ENCODE data around the gene PCNX1. TPM values are rescaled to one million over a fixed set of nuclear protein-coding genes. Genes with fewer than 3 reads are reported as not detected.

Gene PCNX1
- total RNA-seq, 3 donors from 2014 or later, result 26.4 to 30.8 (median 28.3) TPM

GRCh38 chr14:70982200-70982599 is 74.9 kb downstream of the PCNX1 start:
- Mint-ChIP-seq H3K36me3 (ENCODE audit: insufficient read depth) (peaks cover 17% of the 10 kb centered on the region), H3K4me3 (peak overlapping the region; percentile 46), H3K27me3 (ENCODE audit: low read depth) (no peaks in the 10 kb centered on the region), H3K4me1 (ENCODE audit: low read depth) (peaks cover 59% of the 10 kb centered on the region), H3K9me3 (no peaks in the 10 kb centered on the region)
- DNase-seq (no peak), ATAC-seq (no peak)

- Mint-ChIP-seq H3K9me3 (no peaks in the 10 kb centered on the region), H3K27me3 (ENCODE audit: low read depth) (no peaks in the 10 kb centered on the region), H3K36me3 (ENCODE audit: insufficient read depth) (peaks cover 10% of the 10 kb centered on the region), H3K4me3 (no peak overlapping the region), H3K4me1 (ENCODE audit: low read depth) (peaks cover 47% of the 10 kb centered on the region)
- no peak for ATAC-seq
- no peak for DNase-seq
These were observed 79.8 kb downstream of the PCNX1 start for GRCh38 chr14:70987041-70987440.

GRCh38 chr14:70988452-70988851 is 81.2 kb downstream of the PCNX1 start:
- H3K9me3 Mint-ChIP-seq, result no peaks in the 10 kb centered on the region
- no peaks in the 10 kb centered on the region for H3K27me3 Mint-ChIP-seq (ENCODE audit: low read depth)
- peak overlapping the region; percentile 67 for H3K4me3 Mint-ChIP-seq
- H3K4me1 Mint-ChIP-seq (ENCODE audit: low read depth), result peaks cover 37% of the 10 kb centered on the region
- peak; percentile 66 to 77 for ATAC-seq
- DNase-seq, result no peak
- peaks cover 10% of the 10 kb centered on the region for H3K36me3 Mint-ChIP-seq (ENCODE audit: insufficient read depth)

GRCh38 chr14:70993931-70994330 is 86.7 kb downstream of the PCNX1 start:
- Mint-ChIP-seq H3K9me3 (no peaks in the 10 kb centered on the region), H3K4me3 (no peak overlapping the region), H3K4me1 (ENCODE audit: low read depth) (peaks cover 46% of the 10 kb centered on the region), H3K36me3 (ENCODE audit: insufficient read depth) (peaks cover 15% of the 10 kb centered on the region), H3K27me3 (ENCODE audit: low read depth) (no peaks in the 10 kb centered on the region)
- DNase-seq (no peak), ATAC-seq (no peak)

GRCh38 chr14:70995211-70995610 is 88.0 kb downstream of the PCNX1 start:
- no peak overlapping the region for H3K4me3 Mint-ChIP-seq
- no peaks in the 10 kb centered on the region for H3K9me3 Mint-ChIP-seq
- DNase-seq (no peak), ATAC-seq (no peak)
- H3K4me1 Mint-ChIP-seq (ENCODE audit: low read depth), result peaks cover 52% of the 10 kb centered on the region
- H3K27me3 Mint-ChIP-seq (ENCODE audit: low read depth), result no peaks in the 10 kb centered on the region
- H3K36me3 Mint-ChIP-seq (ENCODE audit: insufficient read depth), result peaks cover 12% of the 10 kb centered on the region

- H3K9me3 Mint-ChIP-seq, result no peaks in the 10 kb centered on the region
- peaks cover 11% of the 10 kb centered on the region for H3K36me3 Mint-ChIP-seq (ENCODE audit: insufficient read depth)
- peaks cover 55% of the 10 kb centered on the region for H3K4me1 Mint-ChIP-seq (ENCODE audit: low read depth)
- H3K27me3 Mint-ChIP-seq (ENCODE audit: low read depth), result no peaks in the 10 kb centered on the region
- no peak for ATAC-seq
- no peak for DNase-seq
- no peak overlapping the region for H3K4me3 Mint-ChIP-seq
These were observed 88.4 kb downstream of the PCNX1 start for GRCh38 chr14:70995671-70996070.

- Mint-ChIP-seq H3K9me3 (no peaks in the 10 kb centered on the region), H3K36me3 (ENCODE audit: insufficient read depth) (peaks cover 25% of the 10 kb centered on the region), H3K27me3 (ENCODE audit: low read depth) (no peaks in the 10 kb centered on the region), H3K4me3 (peak overlapping the region; percentile 4), H3K4me1 (ENCODE audit: low read depth) (peaks cover 76% of the 10 kb centered on the region)
- ATAC-seq (peak; percentile 70 to 72), DNase-seq (no peak)
These were observed 91.9 kb downstream of the PCNX1 start for GRCh38 chr14:70999117-70999516.

GRCh38 chr14:71000091-71000490 is 92.8 kb downstream of the PCNX1 start:
- Mint-ChIP-seq H3K9me3 (no peaks in the 10 kb centered on the region), H3K4me1 (ENCODE audit: low read depth) (peaks cover 84% of the 10 kb centered on the region), H3K36me3 (ENCODE audit: insufficient read depth) (peaks cover 27% of the 10 kb centered on the region), H3K4me3 (peak overlapping the region; percentile 4), H3K27me3 (ENCODE audit: low read depth) (no peaks in the 10 kb centered on the region)
- ATAC-seq (no peak), DNase-seq (no peak)

GRCh38 chr14:71001742-71002141 is 94.5 kb downstream of the PCNX1 start:
- ATAC-seq (no peak), DNase-seq (no peak)
- Mint-ChIP-seq H3K27me3 (ENCODE audit: low read depth) (no peaks in the 10 kb centered on the region), H3K4me3 (no peak overlapping the region), H3K36me3 (ENCODE audit: insufficient read depth) (peaks cover 19% of the 10 kb centered on the region), H3K4me1 (ENCODE audit: low read depth) (peaks cover 83% of the 10 kb centered on the region), H3K9me3 (no peaks in the 10 kb centered on the region)

GRCh38 chr14:71003156-71003555 is 95.9 kb downstream of the PCNX1 start:
- ATAC-seq (no peak), DNase-seq (no peak)
- Mint-ChIP-seq H3K4me3 (no peak overlapping the region), H3K36me3 (ENCODE audit: insufficient read depth) (peaks cover 19% of the 10 kb centered on the region), H3K27me3 (ENCODE audit: low read depth) (no peaks in the 10 kb centered on the region), H3K9me3 (no peaks in the 10 kb centered on the region), H3K4me1 (ENCODE audit: low read depth) (peaks cover 76% of the 10 kb centered on the region)

GRCh38 chr14:71004481-71004880 is 97.2 kb downstream of the PCNX1 start:
- peak; percentile 47 to 61 for ATAC-seq
- H3K9me3 Mint-ChIP-seq, result no peaks in the 10 kb centered on the region
- no peaks in the 10 kb centered on the region for H3K27me3 Mint-ChIP-seq (ENCODE audit: low read depth)
- peaks cover 71% of the 10 kb centered on the region for H3K4me1 Mint-ChIP-seq (ENCODE audit: low read depth)
- H3K4me3 Mint-ChIP-seq, result no peak overlapping the region
- peaks cover 19% of the 10 kb centered on the region for H3K36me3 Mint-ChIP-seq (ENCODE audit: insufficient read depth)
- DNase-seq, result no peak

GRCh38 chr14:71005076-71005475 is 97.8 kb downstream of the PCNX1 start:
- Mint-ChIP-seq H3K27me3 (ENCODE audit: low read depth) (no peaks in the 10 kb centered on the region), H3K9me3 (no peaks in the 10 kb centered on the region), H3K36me3 (ENCODE audit: insufficient read depth) (peaks cover 19% of the 10 kb centered on the region), H3K4me1 (ENCODE audit: low read depth) (peaks cover 70% of the 10 kb centered on the region), H3K4me3 (no peak overlapping the region)
- DNase-seq (no peak), ATAC-seq (peak; percentile 14 to 21)

- DNase-seq (no peak), ATAC-seq (no peak)
- peaks cover 69% of the 10 kb centered on the region for H3K4me1 Mint-ChIP-seq (ENCODE audit: low read depth)
- H3K27me3 Mint-ChIP-seq (ENCODE audit: low read depth), result no peaks in the 10 kb centered on the region
- no peaks in the 10 kb centered on the region for H3K9me3 Mint-ChIP-seq
- no peak overlapping the region for H3K4me3 Mint-ChIP-seq
- H3K36me3 Mint-ChIP-seq (ENCODE audit: insufficient read depth), result peaks cover 19% of the 10 kb centered on the region
These were observed 98.9 kb downstream of the PCNX1 start for GRCh38 chr14:71006200-71006563.

- H3K27me3 Mint-ChIP-seq (ENCODE audit: low read depth), result no peaks in the 10 kb centered on the region
- no peaks in the 10 kb centered on the region for H3K9me3 Mint-ChIP-seq
- DNase-seq, result no peak
- no peak overlapping the region for H3K4me3 Mint-ChIP-seq
- peaks cover 52% of the 10 kb centered on the region for H3K4me1 Mint-ChIP-seq (ENCODE audit: low read depth)
- H3K36me3 Mint-ChIP-seq (ENCODE audit: insufficient read depth), result peaks cover 39% of the 10 kb centered on the region
- no peak for ATAC-seq
These were observed 104.2 kb downstream of the PCNX1 start for GRCh38 chr14:71011479-71011878.

GRCh38 chr14:71012888-71013287 is 105.6 kb downstream of the PCNX1 start:
- ATAC-seq, result no peak
- H3K27me3 Mint-ChIP-seq (ENCODE audit: low read depth), result no peaks in the 10 kb centered on the region
- H3K36me3 Mint-ChIP-seq (ENCODE audit: insufficient read depth), result peaks cover 46% of the 10 kb centered on the region
- no peak overlapping the region for H3K4me3 Mint-ChIP-seq
- no peaks in the 10 kb centered on the region for H3K9me3 Mint-ChIP-seq
- H3K4me1 Mint-ChIP-seq (ENCODE audit: low read depth), result peaks cover 48% of the 10 kb centered on the region
- DNase-seq, result no peak
